Osteoblast (primary cell): ENCODE results near the gene ACSL5. TPM values are rescaled to one million over a fixed set of nuclear protein-coding genes. Genes with fewer than 3 reads are reported as not detected.

Experiments
- DNase-seq: peaks from one replicate; pipeline ENCODE4 v3.0.0; 2011; ENCODE audit warnings: low spot score, mixed read lengths; ENCODE audit not compliant: insufficient read length; ENCODE audit errors: missing footprints
- H2AFZ ChIP-seq: 2 replicates; pipeline ENCODE4 v1.6.0; 2011; ENCODE audit warnings: mild to moderate bottlenecking, low read length
- H3K27ac ChIP-seq: 2 replicates; pipeline ENCODE4 v1.5.1; 2011; ENCODE audit warnings: mild to moderate bottlenecking, low read depth, low read length, moderate library complexity
- H3K27me3 ChIP-seq: 2 replicates; pipeline ENCODE4 v1.6.0; 2012; ENCODE audit warnings: mild to moderate bottlenecking, control low read depth, inconsistent platforms, low read length, moderate library complexity; ENCODE audit not compliant: insufficient read depth
- H3K36me3 ChIP-seq: 2 replicates; pipeline ENCODE4 v1.5.1; 2011; ENCODE audit warnings: mild to moderate bottlenecking, low read length, control low read depth, moderate library complexity; ENCODE audit not compliant: insufficient read depth
- H3K4me1 ChIP-seq: 2 replicates; pipeline ENCODE4 v1.5.1; 2011; ENCODE audit warnings: mild to moderate bottlenecking, low read length, control low read depth, moderate library complexity; ENCODE audit not compliant: insufficient read depth
- H3K4me2 ChIP-seq: 2 replicates; pipeline ENCODE4 v1.6.0; 2011; ENCODE audit warnings: mild to moderate bottlenecking, low read length; ENCODE audit not compliant: insufficient read depth
- H3K4me3 ChIP-seq: fragments of 200-600 bp; sonication (generic); 3 replicates; pipeline ENCODE4 v1.5.1; 2012; ENCODE audit warnings: mild to moderate bottlenecking, low read length, inconsistent platforms; ENCODE audit not compliant: insufficient read depth
- H3K79me2 ChIP-seq: 2 replicates; pipeline ENCODE4 v1.6.0; 2012; ENCODE audit warnings: mild to moderate bottlenecking, low read length, control low read depth, inconsistent platforms; ENCODE audit not compliant: insufficient read depth
- H3K9me3 ChIP-seq: 2 replicates; pipeline ENCODE4 v1.5.1; 2011; ENCODE audit warnings: low read depth, low read length, control low read depth
- H4K20me1 ChIP-seq: 2 replicates; pipeline ENCODE4 v1.6.0; 2012; ENCODE audit warnings: mild to moderate bottlenecking, low read length, control low read depth; ENCODE audit not compliant: insufficient read depth
- total RNA-seq: library from RNA; depleted of rRNA; stranded (reverse); fragments of >200 nt; gene quantifications from 2 replicates; pipeline ENCODE4 v1.2.3, GENCODE V29; 2012
- TF ChIP-seq, protein P1 (sequence below): IDR thresholded peaks from 2 replicates; pipeline ENCODE4 v1.5.1; 2011; ENCODE audit warnings: mild to moderate bottlenecking, low read depth, low read length, moderate library complexity; ENCODE audit errors: extremely low read depth

The ACSL5 gene
- total RNA-seq, 1 donor, result 5.1 TPM

DNA sequence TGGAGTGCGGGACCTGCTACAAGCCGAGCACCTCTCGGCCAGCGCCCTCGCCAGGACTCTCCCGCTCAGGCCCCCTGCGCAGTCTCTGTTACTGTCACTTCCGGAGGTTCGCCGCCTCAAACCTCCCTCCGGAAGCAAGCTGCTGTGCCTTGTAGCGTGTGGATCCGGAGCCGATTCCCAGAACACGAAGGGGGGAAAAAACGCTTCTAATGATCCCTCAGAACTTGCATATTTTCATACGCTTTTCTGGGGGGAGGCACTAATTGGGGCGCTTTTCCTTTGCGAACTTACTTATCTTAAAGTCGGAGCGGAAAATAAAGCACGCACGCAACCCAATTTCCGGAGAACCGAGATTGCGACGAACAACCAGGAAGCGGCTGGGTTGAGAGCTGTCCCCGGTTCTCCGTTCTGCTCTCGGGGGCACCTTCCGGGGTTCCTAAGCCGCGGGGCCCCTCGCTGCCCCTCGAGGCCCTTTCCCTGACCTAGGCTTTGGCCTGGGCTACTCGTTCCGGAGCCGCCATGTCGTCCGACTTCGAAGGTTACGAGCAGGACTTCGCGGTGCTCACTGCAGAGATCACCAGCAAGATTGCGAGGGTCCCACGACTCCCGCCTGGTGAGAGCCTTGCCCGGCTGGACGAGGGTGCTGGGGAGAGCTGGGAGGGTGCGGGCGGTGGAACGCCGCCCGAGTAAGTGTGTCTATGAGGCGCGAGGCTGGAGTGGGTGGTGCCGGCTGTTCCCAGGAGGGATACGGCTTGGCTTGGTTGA, 73.1 kb downstream of the ACSL5 start, which contains the start of the genes VTI1A and ZDHHC6:
TSS of gene VTI1A (plus strand) at position 361 of the 765 bp plus-strand sequence. CDS start at position 520, 159 bp downstream.
TSS of gene ZDHHC6 (minus strand) at position 60 of the 765 bp plus-strand sequence. CDS start 1,478 bp downstream, outside the sequence.
- Histone ChIP-seq H3K4me3 (peak within 1 kb of the TSS; percentile 84), H3K27ac (peak within 1 kb of the TSS; percentile 94), H3K4me2 (peak within 1 kb of the TSS; percentile 92), H3K27me3 (no peaks in the 10 kb centered on the region), H3K79me2 (peaks cover 72% of the 10 kb centered on the region), H3K4me1 (peaks cover 15% of the 10 kb centered on the region), H3K9me3 (no peaks in the 10 kb centered on the region), H2AFZ (peak within 1 kb of the TSS; percentile 92), H3K36me3 (peaks cover 27% of the 10 kb centered on the region), H4K20me1 (no peaks in the 10 kb centered on the region)
- TF ChIP-seq, protein P1, sequence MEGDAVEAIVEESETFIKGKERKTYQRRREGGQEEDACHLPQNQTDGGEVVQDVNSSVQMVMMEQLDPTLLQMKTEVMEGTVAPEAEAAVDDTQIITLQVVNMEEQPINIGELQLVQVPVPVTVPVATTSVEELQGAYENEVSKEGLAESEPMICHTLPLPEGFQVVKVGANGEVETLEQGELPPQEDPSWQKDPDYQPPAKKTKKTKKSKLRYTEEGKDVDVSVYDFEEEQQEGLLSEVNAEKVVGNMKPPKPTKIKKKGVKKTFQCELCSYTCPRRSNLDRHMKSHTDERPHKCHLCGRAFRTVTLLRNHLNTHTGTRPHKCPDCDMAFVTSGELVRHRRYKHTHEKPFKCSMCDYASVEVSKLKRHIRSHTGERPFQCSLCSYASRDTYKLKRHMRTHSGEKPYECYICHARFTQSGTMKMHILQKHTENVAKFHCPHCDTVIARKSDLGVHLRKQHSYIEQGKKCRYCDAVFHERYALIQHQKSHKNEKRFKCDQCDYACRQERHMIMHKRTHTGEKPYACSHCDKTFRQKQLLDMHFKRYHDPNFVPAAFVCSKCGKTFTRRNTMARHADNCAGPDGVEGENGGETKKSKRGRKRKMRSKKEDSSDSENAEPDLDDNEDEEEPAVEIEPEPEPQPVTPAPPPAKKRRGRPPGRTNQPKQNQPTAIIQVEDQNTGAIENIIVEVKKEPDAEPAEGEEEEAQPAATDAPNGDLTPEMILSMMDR, result peak; percentile 17
- DNase-seq, result peak; percentile 94

DNA sequence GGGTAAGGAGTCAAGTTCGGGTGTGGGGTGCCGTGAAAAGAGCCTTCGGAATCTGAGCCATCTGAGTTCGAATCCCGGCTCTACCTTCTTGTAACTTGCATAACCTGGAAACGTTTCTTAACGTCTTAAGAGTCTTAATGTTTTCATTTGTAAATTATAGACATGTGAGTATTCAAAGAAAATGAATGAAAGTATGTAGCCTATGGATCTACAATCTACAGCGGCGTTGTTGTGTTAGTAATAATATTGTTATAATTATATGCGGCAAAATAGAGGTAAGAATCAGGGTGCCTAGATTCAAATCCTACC, 73.7 kb downstream of the ACSL5 start:
- no peak for DNase-seq
- Histone ChIP-seq H3K4me1 (peaks cover 15% of the 10 kb centered on the region), H2AFZ (peak overlapping the region; percentile 92), H3K4me2 (peak overlapping the region; percentile 92), H3K4me3 (peak overlapping the region; percentile 84), H4K20me1 (no peaks in the 10 kb centered on the region), H3K36me3 (peaks cover 22% of the 10 kb centered on the region), H3K27ac (peak overlapping the region; percentile 94), H3K79me2 (peaks cover 73% of the 10 kb centered on the region), H3K27me3 (no peaks in the 10 kb centered on the region), H3K9me3 (no peaks in the 10 kb centered on the region)
- TF ChIP-seq, protein P1, result no peak

- TF ChIP-seq, protein P1, result no peak
- Histone ChIP-seq H3K27ac (no peak overlapping the region), H3K79me2 (peaks cover 77% of the 10 kb centered on the region), H2AFZ (no peak overlapping the region), H3K27me3 (no peaks in the 10 kb centered on the region), H3K36me3 (peaks cover 11% of the 10 kb centered on the region), H3K9me3 (no peaks in the 10 kb centered on the region), H3K4me1 (peaks cover 15% of the 10 kb centered on the region), H3K4me3 (no peak overlapping the region), H3K4me2 (no peak overlapping the region), H4K20me1 (peaks cover 4% of the 10 kb centered on the region)
- DNase-seq, result no peak
Observed at GRCh38 chr10:112448888-112449287, 75.0 kb downstream of the ACSL5 start.
